Neural crest cell (in vitro differentiated cells): ENCODE data around the gene PCED1A. TPM values are rescaled to one million over a fixed set of nuclear protein-coding genes. Genes with fewer than 3 reads are reported as not detected.

Experiments
- DNase-seq: peaks from one replicate; pipeline ENCODE4 v3.0.0; 2021; ENCODE audit warnings: low read depth, mixed read lengths, low spot score
- H3K27ac Mint-ChIP-seq: one replicate; pipeline ENCODE4 v1.8.0; 2021; ENCODE audit warnings: mild to moderate bottlenecking, mixed read lengths; ENCODE audit not compliant: unreplicated experiment
- H3K27me3 Mint-ChIP-seq: 2 replicates; pipeline ENCODE4 v1.8.0; 2021; ENCODE audit warnings: low read depth, mild to moderate bottlenecking, mixed read lengths
- H3K36me3 Mint-ChIP-seq: 2 replicates; pipeline ENCODE4 v1.8.0; 2021; ENCODE audit warnings: low read depth, mild to moderate bottlenecking, mixed read lengths
- H3K4me1 Mint-ChIP-seq: 2 replicates; pipeline ENCODE4 v1.8.0; 2021; ENCODE audit warnings: mixed read lengths
- H3K4me3 Mint-ChIP-seq: one replicate; pipeline ENCODE4 v1.8.0; 2021; ENCODE audit warnings: mild to moderate bottlenecking, mixed read lengths
- H3K9me3 Mint-ChIP-seq: 2 replicates; pipeline ENCODE4 v1.8.0; 2021; ENCODE audit warnings: mixed read lengths
- total RNA-seq: library from RNA; stranded (reverse); gene quantifications from 2 replicates; pipeline ENCODE4 v1.2.1, GENCODE V29; 2021
- TF ChIP-seq, protein P1 (sequence below): fragments of 200-600 bp; sonication (generic); conservative IDR thresholded peaks from 2 replicates; pipeline ENCODE4 v1.5.0; 2021; ENCODE audit warnings: antibody characterized with exemption, mild to moderate bottlenecking

PCED1A gene
- total RNA-seq, 1 donor from 2014 or later: 68.7 TPM

DNA sequence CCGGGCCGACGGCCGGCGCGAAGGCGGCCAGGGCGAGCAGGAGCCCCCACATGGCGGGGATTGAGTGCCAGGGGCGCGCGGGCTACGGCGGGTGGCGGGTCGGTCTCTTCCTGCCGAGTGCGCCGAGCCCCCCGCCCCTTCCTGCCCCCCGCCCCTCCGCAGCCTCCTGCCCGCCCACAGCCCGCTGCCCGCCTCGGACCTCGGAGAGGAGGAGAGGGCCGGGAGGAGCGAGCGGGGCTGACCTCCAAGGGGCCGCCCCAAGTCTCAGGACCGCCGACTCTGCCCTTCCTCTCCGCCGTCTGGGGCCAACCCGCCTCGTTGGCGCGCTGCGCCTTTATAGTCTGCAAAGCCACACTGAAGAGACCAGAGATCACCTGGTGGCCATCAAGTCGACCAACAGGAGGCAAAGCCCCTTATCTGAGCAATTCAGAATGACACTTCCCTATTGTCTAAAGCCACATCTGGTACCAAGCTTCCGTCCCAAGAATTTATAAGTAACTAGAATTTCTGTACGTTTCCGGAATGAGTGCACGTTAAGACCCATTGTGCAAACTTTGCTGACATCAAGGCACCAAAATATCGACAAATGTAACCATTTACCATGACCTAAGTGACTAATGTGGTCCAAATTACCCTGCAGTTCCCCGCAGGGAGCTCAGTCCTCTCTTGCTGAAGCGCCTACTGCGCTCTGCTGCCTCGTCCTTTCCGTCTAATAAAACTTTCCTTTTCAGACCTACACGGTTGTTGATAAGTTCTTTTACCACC lies 39.8 kb downstream of the PCED1A start, which contains the start of gene CPXM1:
CPXM1 (minus strand) TSS at position 107 of the 765 bp plus-strand sequence; CDS start at position 52, 55 bp downstream.
- TF ChIP-seq, protein P1, sequence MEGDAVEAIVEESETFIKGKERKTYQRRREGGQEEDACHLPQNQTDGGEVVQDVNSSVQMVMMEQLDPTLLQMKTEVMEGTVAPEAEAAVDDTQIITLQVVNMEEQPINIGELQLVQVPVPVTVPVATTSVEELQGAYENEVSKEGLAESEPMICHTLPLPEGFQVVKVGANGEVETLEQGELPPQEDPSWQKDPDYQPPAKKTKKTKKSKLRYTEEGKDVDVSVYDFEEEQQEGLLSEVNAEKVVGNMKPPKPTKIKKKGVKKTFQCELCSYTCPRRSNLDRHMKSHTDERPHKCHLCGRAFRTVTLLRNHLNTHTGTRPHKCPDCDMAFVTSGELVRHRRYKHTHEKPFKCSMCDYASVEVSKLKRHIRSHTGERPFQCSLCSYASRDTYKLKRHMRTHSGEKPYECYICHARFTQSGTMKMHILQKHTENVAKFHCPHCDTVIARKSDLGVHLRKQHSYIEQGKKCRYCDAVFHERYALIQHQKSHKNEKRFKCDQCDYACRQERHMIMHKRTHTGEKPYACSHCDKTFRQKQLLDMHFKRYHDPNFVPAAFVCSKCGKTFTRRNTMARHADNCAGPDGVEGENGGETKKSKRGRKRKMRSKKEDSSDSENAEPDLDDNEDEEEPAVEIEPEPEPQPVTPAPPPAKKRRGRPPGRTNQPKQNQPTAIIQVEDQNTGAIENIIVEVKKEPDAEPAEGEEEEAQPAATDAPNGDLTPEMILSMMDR: peak; percentile 45

GRCh38 chr20:2799688-2800520 lies 40.6 kb downstream of the PCED1A start:
- H3K4me1 Mint-ChIP-seq: peaks cover 30% of the 10 kb centered on the region
- H3K4me3 Mint-ChIP-seq: peak overlapping the region; percentile 94
- H3K27me3 Mint-ChIP-seq: peaks cover 7% of the 10 kb centered on the region
- peaks cover 5% of the 10 kb centered on the region for H3K36me3 Mint-ChIP-seq
- H3K9me3 Mint-ChIP-seq: no peaks in the 10 kb centered on the region
- TF ChIP-seq, protein P1: no peak
- peak; percentile 25 for DNase-seq
- peak overlapping the region; percentile 99 for H3K27ac Mint-ChIP-seq

More for the DNA sequence above, 39.8 kb downstream of the PCED1A start, which contains the start of gene CPXM1:
- peaks cover 30% of the 10 kb centered on the region for H3K4me1 Mint-ChIP-seq
- peak within 1 kb of the TSS; percentile 96 for H3K4me3 Mint-ChIP-seq
- peaks cover 5% of the 10 kb centered on the region for H3K36me3 Mint-ChIP-seq
- H3K9me3 Mint-ChIP-seq: no peaks in the 10 kb centered on the region
- H3K27ac Mint-ChIP-seq: peak within 1 kb of the TSS; percentile 99
- peak; percentile 71 for DNase-seq
- H3K27me3 Mint-ChIP-seq: peaks cover 7% of the 10 kb centered on the region

DNA sequence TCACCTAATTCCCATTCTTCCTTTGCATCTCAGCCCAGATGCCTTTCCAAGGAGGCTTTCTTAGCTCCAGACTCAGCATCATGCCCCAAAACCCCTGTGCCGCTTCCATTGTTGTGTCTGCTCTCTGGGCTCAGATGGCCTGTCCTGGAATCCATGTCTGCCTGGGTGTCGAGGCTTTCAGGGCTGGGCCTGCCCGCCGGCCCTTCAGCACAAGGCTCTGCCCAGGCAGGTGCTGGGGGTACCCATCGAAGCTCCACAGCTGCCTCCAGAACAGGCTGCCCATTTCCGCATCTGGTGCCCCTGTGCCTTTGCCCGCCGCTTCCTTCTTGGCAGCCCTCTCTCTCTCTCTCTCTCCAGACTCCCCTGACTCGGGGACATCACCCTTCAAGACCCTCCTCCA lies 41.2 kb downstream of the PCED1A start:
- peaks cover 30% of the 10 kb centered on the region for H3K4me1 Mint-ChIP-seq
- DNase-seq: no peak

DNA sequence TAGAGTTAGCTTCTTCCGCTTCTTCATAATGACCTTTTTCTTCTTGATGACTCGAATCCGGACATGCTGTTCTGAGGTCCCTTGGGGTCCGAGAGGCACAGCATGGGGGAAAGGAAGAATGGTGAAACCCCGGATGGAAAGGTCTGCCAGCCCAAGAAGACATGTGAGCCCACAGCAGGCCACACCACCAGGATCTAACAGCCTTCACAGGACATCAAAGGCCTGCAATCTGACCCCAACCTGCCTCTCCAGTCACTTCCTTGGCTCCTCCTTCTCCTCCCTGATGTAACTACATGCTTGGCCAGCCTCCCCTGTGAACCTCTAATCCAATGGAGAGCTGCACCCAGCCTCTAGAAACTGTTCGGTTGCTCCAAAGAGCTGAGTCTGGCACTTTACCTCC lies 41.6 kb downstream of the PCED1A start:
- no peak for DNase-seq
- Mint-ChIP-seq H3K27ac (peak overlapping the region; percentile 99), H3K36me3 (peaks cover 8% of the 10 kb centered on the region), H3K9me3 (no peaks in the 10 kb centered on the region), H3K4me3 (peak overlapping the region; percentile 94), H3K27me3 (peaks cover 3% of the 10 kb centered on the region), H3K4me1 (peaks cover 30% of the 10 kb centered on the region)
- TF ChIP-seq, protein P1: no peak

More for the DNA sequence above, 41.2 kb downstream of the PCED1A start:
- peaks cover 4% of the 10 kb centered on the region for H3K27me3 Mint-ChIP-seq
- TF ChIP-seq, protein P1: no peak
- H3K4me3 Mint-ChIP-seq: peak overlapping the region; percentile 94
- H3K27ac Mint-ChIP-seq: peak overlapping the region; percentile 99
- no peaks in the 10 kb centered on the region for H3K9me3 Mint-ChIP-seq
- peaks cover 8% of the 10 kb centered on the region for H3K36me3 Mint-ChIP-seq

DNA sequence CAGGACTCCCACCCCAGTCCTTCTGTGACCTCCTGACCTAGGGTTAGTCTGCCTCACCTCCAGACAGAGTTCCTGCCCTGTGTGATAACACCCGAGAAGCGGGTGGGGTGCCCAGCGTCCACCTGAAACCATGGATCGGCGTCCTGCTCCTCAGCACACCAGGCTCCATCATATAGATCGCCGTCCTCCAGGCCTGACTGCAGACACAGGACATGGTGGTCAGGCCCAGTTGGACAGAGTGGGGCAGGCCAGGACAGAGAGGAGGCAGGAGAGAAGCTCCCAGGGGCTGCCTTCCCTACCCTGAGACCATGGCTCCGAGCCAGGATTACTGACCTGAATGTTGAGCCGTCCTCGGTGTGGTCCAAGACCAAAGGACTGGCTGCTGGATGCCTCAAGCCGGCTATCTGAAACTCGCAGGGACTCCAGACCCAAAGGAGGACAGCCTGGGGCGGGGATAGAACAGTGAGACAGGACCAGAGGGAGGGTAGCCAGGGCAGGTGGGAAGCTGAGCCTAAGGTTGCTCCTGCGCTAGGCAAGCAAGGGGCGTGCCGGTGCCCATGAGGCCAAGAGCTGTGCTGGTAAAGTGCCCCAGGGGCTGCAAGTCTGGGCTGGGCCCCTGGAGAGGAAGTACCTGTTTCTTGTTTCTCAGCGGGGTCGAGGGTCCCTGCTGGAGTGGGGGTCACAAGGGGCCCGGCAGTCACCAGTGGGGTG lies 42.2 kb downstream of the PCED1A start:
- DNase-seq: no peak
- Mint-ChIP-seq H3K27ac (no peak overlapping the region), H3K9me3 (no peaks in the 10 kb centered on the region), H3K27me3 (peaks cover 5% of the 10 kb centered on the region), H3K4me1 (peaks cover 30% of the 10 kb centered on the region), H3K4me3 (peak overlapping the region; percentile 94), H3K36me3 (peaks cover 12% of the 10 kb centered on the region)
- TF ChIP-seq, protein P1: no peak
